Measurements from ENCODE around the gene LRRC15.

LRRC15 gene

GRCh38 chr3:194313560-194314387 is 55.8 kb downstream of the LRRC15 start:
- TF ChIP-seq MAX (IDR thresholded peaks at IDR 0.05; ENCODE audit: low read depth, low read length): no peak
- no peak for TF ChIP-seq POLR2A (IDR thresholded peaks at IDR 0.05; ENCODE audit: extremely low read depth, insufficient read length)
- no peak for TF ChIP-seq MYC (IDR thresholded peaks at IDR 0.05; ENCODE audit: low read depth, low read length)
- no peak for TF ChIP-seq CTCF (IDR thresholded peaks at IDR 0.05; ENCODE audit: low read depth, low read length)
- H3K4me3 ChIP-seq (ENCODE audit: low read depth, low read length): no peak overlapping the region
- peak; percentile 27 for DNase-seq (ENCODE audit: low read depth)

- no peak overlapping the region for H3K4me3 ChIP-seq (ENCODE audit: low read depth, low read length)
- no peak for DNase-seq (ENCODE audit: low read depth)
- TF ChIP-seq CTCF (IDR thresholded peaks at IDR 0.05; ENCODE audit: low read depth, low read length): no peak
Observed at GRCh38 chr3:194312743-194313281, 56.7 kb downstream of the LRRC15 start.

GRCh38 chr3:194312186-194312742 is 57.3 kb downstream of the LRRC15 start:
- TF ChIP-seq MAX (IDR thresholded peaks at IDR 0.05; ENCODE audit: low read depth, low read length): no peak
- no peak for TF ChIP-seq MYC (IDR thresholded peaks at IDR 0.05; ENCODE audit: low read depth, low read length)
- no peak for TF ChIP-seq POLR2A (IDR thresholded peaks at IDR 0.05; ENCODE audit: extremely low read depth, insufficient read length)
- TF ChIP-seq CTCF (IDR thresholded peaks at IDR 0.05; ENCODE audit: low read depth, low read length): no peak
- no peak for DNase-seq (ENCODE audit: low read depth)

GRCh38 chr3:194311000-194311399 is 58.5 kb downstream of the LRRC15 start:
- no peak for DNase-seq (ENCODE audit: low read depth)
- no peak overlapping the region for H3K4me3 ChIP-seq (ENCODE audit: low read depth, low read length)
- TF ChIP-seq CTCF (IDR thresholded peaks at IDR 0.05; ENCODE audit: low read depth, low read length) (no peak), MAX (IDR thresholded peaks at IDR 0.05; ENCODE audit: low read depth, low read length) (no peak), POLR2A (IDR thresholded peaks at IDR 0.05; ENCODE audit: extremely low read depth, insufficient read length) (no peak), MYC (IDR thresholded peaks at IDR 0.05; ENCODE audit: low read depth, low read length) (no peak)

More at GRCh38 chr3:194312186-194312742, 57.3 kb downstream of the LRRC15 start:
- no peak overlapping the region for H3K4me3 ChIP-seq (ENCODE audit: low read depth, low read length)

- no peak for TF ChIP-seq POLR2A (IDR thresholded peaks at IDR 0.05; ENCODE audit: extremely low read depth, insufficient read length)
- TF ChIP-seq CTCF (IDR thresholded peaks at IDR 0.05; ENCODE audit: low read depth, low read length): no peak
- no peak for TF ChIP-seq MAX (IDR thresholded peaks at IDR 0.05; ENCODE audit: low read depth, low read length)
- no peak for TF ChIP-seq MYC (IDR thresholded peaks at IDR 0.05; ENCODE audit: low read depth, low read length)
- no peak overlapping the region for H3K4me3 ChIP-seq (ENCODE audit: low read depth, low read length)
- no peak for DNase-seq (ENCODE audit: low read depth)
Observed at GRCh38 chr3:194310060-194310835, 59.3 kb downstream of the LRRC15 start.

Measured in NB4 (cell line).